HG03565 (cell line): ENCODE results near the gene KRTCAP2.
"Not testable (repeated sequence)": the region's sequence is repeated elsewhere in the genome, so short reads cannot be mapped to it uniquely, and the experiment has no call there.

Source experiments
- ATAC-seq: cut with Tn5 transposase; IDR thresholded peaks from one replicate; pipeline ENCODE4 v1.9.1; 2021; ENCODE audit warnings: mild to moderate bottlenecking, moderate library complexity; ENCODE audit not compliant: unreplicated experiment

The KRTCAP2 gene

GRCh38 chr1:155170806-155171205, 2.3 kb downstream of the KRTCAP2 start:
- ATAC-seq, result no peak

- no peak for ATAC-seq
Observed at GRCh38 chr1:155170101-155170785, 2.9 kb downstream of the KRTCAP2 start.

- ATAC-seq, result no peak
Observed at GRCh38 chr1:155169541-155169940, 3.6 kb downstream of the KRTCAP2 start.

- no peak for ATAC-seq
Observed at GRCh38 chr1:155168456-155169210, 4.5 kb downstream of the KRTCAP2 start.

GRCh38 chr1:155168105-155168445, 5.0 kb downstream of the KRTCAP2 start:
- not testable (repeated sequence) for ATAC-seq

DNA sequence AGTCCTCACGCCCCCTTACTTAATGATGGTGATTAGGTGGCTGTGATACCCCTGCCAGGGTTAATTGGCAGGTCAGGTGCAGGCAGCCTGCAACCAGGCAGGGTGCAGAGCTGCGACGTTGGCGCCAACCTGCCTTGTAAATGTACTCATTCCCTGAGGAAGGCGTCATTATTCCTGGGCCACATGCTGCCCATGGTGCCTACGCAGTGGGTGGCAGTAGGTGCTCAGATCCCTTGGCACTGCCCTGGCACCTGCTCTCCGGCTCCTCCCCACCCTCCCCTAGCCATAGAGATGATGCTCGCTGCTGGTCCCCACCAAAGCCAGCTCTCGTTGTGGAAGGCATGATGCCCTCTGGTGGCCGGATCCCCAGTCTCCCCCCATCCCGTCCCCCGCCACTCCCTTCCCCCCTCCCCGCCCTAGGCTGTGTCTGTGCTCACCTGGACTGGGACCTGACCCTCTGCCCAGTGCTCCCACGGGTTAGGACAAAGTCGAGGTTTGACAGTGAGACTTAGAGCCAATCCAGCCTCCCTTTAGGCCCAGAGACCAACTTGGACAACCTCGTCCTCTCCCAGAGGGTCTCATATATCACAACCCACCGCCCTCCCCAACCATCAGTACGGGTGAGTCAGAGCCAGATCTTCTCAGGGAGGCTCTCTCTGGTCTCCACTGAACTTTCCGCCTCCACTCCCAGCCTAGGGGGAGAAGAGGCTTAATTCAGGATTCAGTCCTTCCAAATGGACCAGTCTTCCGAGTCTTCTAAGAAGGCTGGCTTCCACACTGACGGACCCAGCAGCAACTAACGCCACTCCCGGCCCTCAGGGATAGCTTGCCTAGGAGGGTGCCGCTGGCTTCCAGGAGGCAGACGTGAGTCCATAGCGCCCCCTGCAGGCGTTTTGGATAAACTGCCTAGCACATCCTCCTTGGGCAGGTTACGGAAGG, 5.7 kb downstream of the KRTCAP2 start:
- ATAC-seq, result no peak

GRCh38 chr1:155166471-155167165, 6.5 kb downstream of the KRTCAP2 start:
- no peak for ATAC-seq

GRCh38 chr1:155166051-155166470, 7.0 kb downstream of the KRTCAP2 start:
- no peak for ATAC-seq

- ATAC-seq, result not testable (repeated sequence)
Observed at GRCh38 chr1:155164625-155165024, 8.5 kb downstream of the KRTCAP2 start.

DNA sequence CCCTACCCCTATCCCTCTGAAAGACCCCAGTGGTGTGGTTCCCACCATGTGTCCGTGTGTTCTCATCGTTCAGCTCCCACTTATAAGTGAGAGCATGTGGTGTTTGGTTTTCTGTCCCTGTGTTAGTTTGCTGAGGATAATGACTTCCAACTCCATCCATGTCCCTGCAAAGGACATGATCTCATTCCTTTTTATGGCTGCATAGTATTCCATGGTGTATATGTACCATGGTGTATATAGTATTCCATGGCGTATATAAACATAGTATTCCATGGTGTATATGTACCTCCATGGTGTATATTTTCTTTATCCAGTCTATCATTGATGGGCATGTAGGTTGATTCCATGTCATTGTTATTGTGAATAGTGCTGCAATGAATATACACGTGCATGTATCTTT, 9.3 kb downstream of the KRTCAP2 start:
- not testable (repeated sequence) for ATAC-seq

- ATAC-seq, result not testable (repeated sequence)
Observed at GRCh38 chr1:155162631-155163030, 10.5 kb downstream of the KRTCAP2 start.

DNA sequence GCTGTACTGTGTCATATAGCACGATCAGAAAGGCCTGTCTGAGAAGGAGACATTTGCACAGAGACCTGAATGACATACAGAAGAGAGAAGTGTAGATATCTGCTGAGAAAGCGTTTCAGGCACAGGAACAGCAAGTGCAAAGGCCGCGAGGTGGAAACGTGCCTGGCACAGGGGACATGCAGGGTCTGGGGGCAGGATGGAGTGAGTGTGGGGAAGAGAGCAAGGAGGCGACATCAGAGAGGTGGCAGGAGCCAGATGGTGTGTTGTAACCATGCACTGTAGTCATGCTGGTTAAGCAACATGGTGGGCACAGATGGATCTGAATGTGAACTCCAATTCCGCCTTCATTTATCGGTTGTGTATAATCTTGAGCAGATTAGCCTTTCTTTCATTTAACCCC, 13.0 kb downstream of the KRTCAP2 start:
- ATAC-seq, result no peak

GRCh38 chr1:155158991-155159390, 14.1 kb downstream of the KRTCAP2 start:
- ATAC-seq, result no peak

DNA sequence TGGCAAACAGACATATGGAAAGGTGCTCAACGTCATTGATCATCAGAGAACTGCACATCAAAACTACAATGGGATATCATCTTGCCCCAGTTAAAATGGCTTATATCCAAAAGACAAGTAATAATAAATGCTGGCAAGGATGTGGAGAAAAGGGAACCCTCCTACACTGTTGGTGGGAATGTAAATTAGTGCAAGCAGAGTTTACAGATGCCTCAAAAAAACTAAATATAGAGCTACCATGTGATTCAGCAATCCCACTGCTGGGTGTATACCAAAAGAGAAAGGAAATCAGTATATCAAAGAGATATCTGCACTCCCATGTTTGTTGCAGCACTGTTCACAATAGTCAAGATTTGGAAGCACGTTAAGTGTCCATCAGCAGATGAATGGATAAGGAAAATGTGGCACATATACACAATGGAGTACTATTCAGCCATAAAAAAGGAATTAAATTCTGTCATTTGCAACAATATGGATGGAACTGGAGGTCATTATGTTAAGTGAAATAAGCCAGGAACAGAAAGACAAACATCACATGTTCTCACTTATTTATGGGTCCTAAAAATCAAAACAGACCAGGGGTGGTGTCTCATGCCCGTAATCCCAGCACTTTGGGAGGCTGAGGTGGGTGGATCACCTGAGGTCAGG, 17.0 kb downstream of the KRTCAP2 start:
- ATAC-seq, result not testable (repeated sequence)

- no peak for ATAC-seq
Observed at GRCh38 chr1:155145491-155145890, 27.6 kb downstream of the KRTCAP2 start.

DNA sequence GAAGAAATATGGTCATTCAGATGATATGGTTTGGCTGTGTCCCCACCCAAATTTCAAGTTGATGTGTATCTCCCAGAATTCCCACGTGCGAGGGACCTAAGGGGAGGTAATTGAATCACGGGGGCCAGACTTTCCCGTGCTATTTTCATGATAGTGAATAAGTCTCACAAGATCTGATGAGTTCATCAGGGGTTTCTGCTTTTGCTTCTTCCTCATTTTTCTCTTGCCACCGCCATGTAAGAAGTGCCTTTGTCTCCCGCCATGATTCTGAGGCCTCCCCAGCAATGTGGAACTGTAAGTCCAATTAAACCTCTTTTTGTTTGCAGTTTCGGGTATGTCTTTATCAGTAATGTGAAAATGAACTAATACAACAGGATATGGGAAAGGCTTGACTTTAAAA, 31.4 kb downstream of the KRTCAP2 start:
- no peak for ATAC-seq

- ATAC-seq, result no peak
Observed at GRCh38 chr1:155140630-155140953, 32.5 kb downstream of the KRTCAP2 start.

DNA sequence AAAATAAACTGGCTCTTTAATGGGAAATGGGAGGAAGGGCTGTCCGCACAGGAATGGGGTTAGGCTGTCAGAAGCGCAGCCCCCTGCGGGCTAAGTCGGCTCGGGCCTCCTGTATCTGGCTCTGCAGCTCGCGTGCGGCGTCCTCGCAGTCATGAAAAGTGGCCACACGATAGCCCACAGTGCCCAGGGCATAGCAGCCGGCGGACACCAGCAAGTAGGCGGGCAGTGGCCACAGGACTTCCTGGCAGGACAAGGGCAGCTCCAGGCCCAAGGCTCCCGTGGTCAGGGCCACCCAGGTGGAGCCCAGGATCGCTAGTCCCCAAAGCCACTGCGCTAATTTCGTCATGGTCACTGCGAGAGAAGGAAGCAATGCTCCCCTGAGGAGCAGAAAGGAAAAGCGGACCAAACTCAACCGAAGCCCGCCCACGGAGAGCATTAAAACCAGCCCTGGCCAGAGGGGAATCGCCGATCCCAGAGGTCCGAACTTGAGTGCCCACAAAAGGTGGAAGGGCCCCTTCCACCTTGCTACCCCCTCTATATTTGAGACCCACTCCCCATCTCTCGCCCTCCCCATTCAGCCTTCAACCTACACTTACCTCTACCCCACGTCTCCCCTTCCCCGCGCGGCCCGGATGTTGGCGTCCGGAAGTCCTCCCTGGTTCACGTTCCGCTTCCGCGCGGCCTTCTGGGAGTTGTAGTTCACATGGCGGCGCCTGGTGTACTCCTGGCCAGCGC, 33.0 kb downstream of the KRTCAP2 start, which contains the start of gene DPM3:
TSS of gene DPM3 (minus strand) at position 637 of the 735 bp plus-strand sequence. CDS start at position 346, 291 bp downstream.
- peak; percentile 55 for ATAC-seq

DNA sequence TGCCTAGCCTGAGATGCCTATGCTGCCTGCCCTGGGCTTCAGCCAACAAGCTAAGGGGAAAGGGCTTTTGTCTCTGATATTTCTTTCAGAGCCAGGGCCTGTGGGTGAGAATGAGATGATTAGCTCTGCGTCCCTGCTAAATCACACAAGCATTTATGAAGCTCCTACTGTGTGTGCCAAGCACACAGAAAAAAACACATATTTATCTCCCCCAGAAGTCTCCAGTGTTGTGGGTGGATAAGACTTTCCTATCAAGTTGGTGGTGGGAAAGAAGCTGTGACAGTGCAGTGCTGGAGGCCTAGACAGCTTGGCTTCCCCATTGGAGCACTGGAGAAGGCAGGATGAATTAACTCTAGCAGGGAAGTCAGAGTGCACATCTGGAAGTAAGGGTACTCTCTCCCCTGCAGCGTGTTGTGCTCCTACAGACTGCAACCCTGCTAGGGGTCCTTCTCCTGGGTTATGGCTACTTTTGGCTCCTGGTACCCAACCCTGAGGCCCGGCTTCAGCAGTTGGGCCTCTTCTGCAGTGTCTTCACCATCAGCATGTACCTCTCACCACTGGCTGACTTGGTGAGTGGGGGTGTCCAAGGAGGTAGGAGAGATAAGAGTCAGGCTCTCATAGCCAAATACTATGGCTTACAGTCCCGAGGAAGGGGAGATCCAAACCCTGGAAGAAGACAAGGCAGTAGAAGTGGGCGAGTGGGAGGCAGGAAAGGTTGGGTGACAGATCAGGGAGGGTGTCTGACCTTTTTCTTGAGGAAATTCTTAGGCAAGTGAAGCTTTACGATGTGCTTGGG, 35.8 kb downstream of the KRTCAP2 start:
- ATAC-seq, result no peak
